DMS153 treated with DMSO at 0.1 percent for 48 hours (cell line): ENCODE data around the gene NRIP1.

ENCODE experiments used
- DNase-seq: peaks from one replicate; lab custom pipeline; 2025; ENCODE audit not compliant: unreplicated experiment; lab: John Stamatoyannopoulos, UW

NRIP1 gene

GRCh38 chr21:14923468-14923867 is 141.3 kb downstream of the NRIP1 start:
- DNase-seq, result no peak

- no peak for DNase-seq
These were observed 141.8 kb downstream of the NRIP1 start for GRCh38 chr21:14922980-14923379.

GRCh38 chr21:14918527-14918926 is 146.3 kb downstream of the NRIP1 start:
- DNase-seq, result no peak

GRCh38 chr21:14917762-14918161 is 147.0 kb downstream of the NRIP1 start:
- DNase-seq, result no peak

- no peak for DNase-seq
These were observed 148.1 kb downstream of the NRIP1 start for GRCh38 chr21:14916676-14917141.

- DNase-seq, result no peak
These were observed 151.2 kb downstream of the NRIP1 start for GRCh38 chr21:14913638-14914037.

GRCh38 chr21:14911351-14911750 is 153.4 kb downstream of the NRIP1 start:
- no peak for DNase-seq
